GM19467 (cell line): ENCODE data around the gene TTC9B.
A peak's percentile ranks its signal among the peaks of the same experiment; 100 is the strongest.

Source experiments
- ATAC-seq: cut with Tn5 transposase; IDR thresholded peaks from one replicate; pipeline ENCODE4 v1.9.1; 2021; ENCODE audit warnings: mild to moderate bottlenecking, moderate library complexity; ENCODE audit not compliant: unreplicated experiment

The TTC9B gene

GRCh38 chr19:40216013-40216776 is 2.0 kb downstream of the TTC9B start:
- ATAC-seq = no peak

- no peak for ATAC-seq
Measured at GRCh38 chr19:40214936-40215335, 3.2 kb downstream of the TTC9B start.

- ATAC-seq = no peak
Measured at GRCh38 chr19:40213882-40214570, 4.2 kb downstream of the TTC9B start.

- no peak for ATAC-seq
Measured at GRCh38 chr19:40213251-40213829, 4.8 kb downstream of the TTC9B start.

- no peak for ATAC-seq
Measured at GRCh38 chr19:40210889-40211288, 7.3 kb downstream of the TTC9B start.

GRCh38 chr19:40208602-40209001 is 9.6 kb downstream of the TTC9B start:
- no peak for ATAC-seq

- ATAC-seq = no peak
Measured at GRCh38 chr19:40205760-40206159, 12.4 kb downstream of the TTC9B start.

- ATAC-seq = no peak
Measured at GRCh38 chr19:40204381-40204780, 13.8 kb downstream of the TTC9B start.

GRCh38 chr19:40200341-40201099 is 17.7 kb downstream of the TTC9B start:
- ATAC-seq = no peak

- no peak for ATAC-seq
Measured at GRCh38 chr19:40198272-40198990, 19.8 kb downstream of the TTC9B start.

- no peak for ATAC-seq
Measured at GRCh38 chr19:40193587-40193849, 24.7 kb downstream of the TTC9B start.

- no peak for ATAC-seq
Measured at GRCh38 chr19:40192758-40193586, 25.2 kb downstream of the TTC9B start.

GRCh38 chr19:40191836-40192646 is 26.1 kb downstream of the TTC9B start:
- ATAC-seq = no peak

GRCh38 chr19:40190891-40191835 is 27.0 kb downstream of the TTC9B start, which contains the start of gene MAP3K10:
Gene MAP3K10 (plus strand): TSS chr19:40191426. CDS start chr19:40192032, 606 bp downstream.
- ATAC-seq = peak; percentile 86

GRCh38 chr19:40184273-40184672 is 33.9 kb downstream of the TTC9B start:
- no peak for ATAC-seq

- ATAC-seq = no peak
Measured at GRCh38 chr19:40178756-40179155, 39.4 kb downstream of the TTC9B start.

- ATAC-seq = no peak
Measured at GRCh38 chr19:40177286-40178070, 40.7 kb downstream of the TTC9B start.
